HEK293T (cell line): ENCODE data around the gene ACP7.

Experiments
- ARNT ChIP-seq: fragments of 450-650 bp; IDR thresholded peaks from 2 replicates; pipeline ENCODE4 v1.6.1; 2017; ENCODE audit warnings: mild to moderate bottlenecking
- ELF4 ChIP-seq: fragments of 450-650 bp; IDR thresholded peaks from 2 replicates; pipeline ENCODE4 v1.6.1; 2017; ENCODE audit warnings: antibody characterized with exemption
- FOXA1 ChIP-seq: fragments of 450-650 bp; IDR thresholded peaks from 2 replicates; pipeline ENCODE4 v1.6.1; 2016; ENCODE audit warnings: mild to moderate bottlenecking
- HDGF ChIP-seq: fragments of 450-650 bp; IDR thresholded peaks from 2 replicates; pipeline ENCODE4 v1.6.1; 2017; ENCODE audit warnings: antibody characterized with exemption, borderline replicate concordance
- L3MBTL2 ChIP-seq: fragments of 450-650 bp; conservative IDR thresholded peaks from 2 replicates; pipeline ENCODE4 v1.6.1; 2016; ENCODE audit warnings: mild to moderate bottlenecking
- LEF1 ChIP-seq: fragments of 450-650 bp; IDR thresholded peaks from 2 replicates; pipeline ENCODE4 v1.6.1; 2017; ENCODE audit warnings: mild to moderate bottlenecking, borderline replicate concordance
- SP1 ChIP-seq: fragments of 450-650 bp; IDR thresholded peaks from 2 replicates; pipeline ENCODE4 v1.6.1; 2017
- SUZ12 ChIP-seq: fragments of 450-650 bp; IDR thresholded peaks from 2 replicates; pipeline ENCODE4 v1.6.1; 2016; ENCODE audit warnings: mild to moderate bottlenecking
- TARDBP ChIP-seq: fragments of 450-650 bp; IDR thresholded peaks from 2 replicates; pipeline ENCODE4 v1.6.1; 2016
- ZNF384 ChIP-seq: fragments of 450-650 bp; IDR thresholded peaks from 2 replicates; pipeline ENCODE4 v1.6.1; 2016

DNA sequence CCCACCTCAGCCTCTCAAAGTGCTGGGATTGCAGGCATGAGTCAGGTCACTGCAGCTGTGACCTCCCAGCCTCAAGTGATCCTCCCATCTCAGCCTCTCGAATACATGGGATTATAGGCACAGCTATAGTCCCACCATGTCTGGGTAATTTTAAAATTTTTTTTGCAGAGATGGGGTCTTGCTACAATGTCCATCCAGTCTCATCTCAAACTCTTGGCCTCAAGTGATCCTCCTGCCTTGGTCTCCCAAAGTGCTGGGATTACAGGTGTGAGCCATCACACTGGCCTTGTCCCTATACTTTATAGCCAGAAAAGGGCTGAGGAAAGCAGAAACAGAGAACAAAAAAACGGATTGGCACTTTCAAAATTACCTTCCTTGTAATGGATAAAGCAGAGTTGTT lies 47.0 kb upstream of the ACP7 start:
- TF ChIP-seq HDGF (no peak), FOXA1 (no peak), ARNT (no peak), SP1 (no peak), LEF1 (no peak), L3MBTL2 (no peak), SUZ12 (no peak), TARDBP (no peak), ELF4 (no peak), ZNF384 (no peak)
